Caco-2 (cell line): ENCODE data around the gene CDC73. TPM values are rescaled to one million over a fixed set of nuclear protein-coding genes. Genes with fewer than 3 reads are reported as not detected.

ENCODE experiments used
- BruUV-seq: library from RNA; stranded (reverse); fragments of 400-500 nt; replicated peaks from 2 replicates; lab custom pipeline; 2021; lab: Mats Ljungman, UMichigan
- CTCF ChIA-PET: fragments of 300-600 bp; sonication (Branson Sonifier 250); formaldehyde crosslinking; loops from one replicate; lab custom pipeline; 2022; ENCODE audit warnings: antibody characterized with exemption; lab: Charles Lee
- POLR2A ChIA-PET: fragments of 300-600 bp; sonication (Branson Sonifier 250); formaldehyde crosslinking; loops from one replicate; lab custom pipeline; 2022; ENCODE audit warnings: antibody characterized with exemption; lab: Charles Lee
- DNase-seq, 2 experiments: peaks; one replicate each; pipeline versions ENCODE4 v3.0.0 to v3.0.0-alpha.2; 2020 to 2022
- H3K27me3 ChIP-seq: replicated peaks from 2 replicates; pipeline ENCODE4 v1.6.0; 2011; ENCODE audit warnings: low read length; ENCODE audit not compliant: control insufficient read depth, insufficient read depth
- H3K36me3 ChIP-seq: 2 replicates; pipeline ENCODE4 v1.5.1; 2011; ENCODE audit warnings: low read length; ENCODE audit not compliant: control insufficient read depth, insufficient read depth
- H3K4me1 ChIP-seq: fragments of 250-450 bp; sonication (Bioruptor Pico); 2 replicates; pipeline ENCODE4 v1.5.1; 2020; ENCODE audit warnings: mild to moderate bottlenecking
- H3K4me3 ChIP-seq: 2 replicates; pipeline ENCODE4 v1.5.1; 2011; ENCODE audit warnings: low read depth, mild to moderate bottlenecking, control low read depth, low read length
- H3K9me3 ChIP-seq: fragments of 250-450 bp; sonication (Bioruptor Pico); 2 replicates; pipeline ENCODE4 v1.5.1; 2020; ENCODE audit warnings: mild to moderate bottlenecking, moderate library complexity
- H3K27ac Mint-ChIP-seq: one replicate; pipeline ENCODE4 v1.8.0; 2022; ENCODE audit warnings: mixed read lengths; ENCODE audit not compliant: unreplicated experiment
- H3K27me3 Mint-ChIP-seq: one replicate; pipeline ENCODE4 v1.8.0; 2022; ENCODE audit warnings: mixed read lengths; ENCODE audit not compliant: insufficient read depth, unreplicated experiment
- H3K36me3 Mint-ChIP-seq: one replicate; pipeline ENCODE4 v1.8.0; 2022; ENCODE audit warnings: mild to moderate bottlenecking, mixed read lengths; ENCODE audit not compliant: insufficient read depth, unreplicated experiment
- H3K4me1 Mint-ChIP-seq: one replicate; pipeline ENCODE4 v1.8.0; 2022; ENCODE audit warnings: low read depth, mixed read lengths; ENCODE audit not compliant: unreplicated experiment
- H3K4me3 Mint-ChIP-seq: one replicate; pipeline ENCODE4 v1.8.0; 2022; ENCODE audit warnings: mild to moderate bottlenecking, moderate library complexity, mixed read lengths; ENCODE audit not compliant: unreplicated experiment
- H3K9me3 Mint-ChIP-seq: one replicate; pipeline ENCODE4 v1.8.0; 2022; ENCODE audit warnings: mixed read lengths; ENCODE audit not compliant: unreplicated experiment
- CTCF ChIP-seq, 2 experiments: fragments of 200-600 bp in 1 of 2; IDR thresholded peaks; 1 replicate in 1 of 2; 2 replicates in 1 of 2; pipeline versions ENCODE4 v1.5.1 to v1.8.0; 2011 to 2022; ENCODE audit warnings: antibody characterized with exemption in 1 of 2, control low read depth in 1 of 2, inconsistent platforms in 1 of 2, low read depth in 1 of 2, low read length in 1 of 2, mild to moderate bottlenecking in 1 of 2, moderate library complexity in 1 of 2; ENCODE audit not compliant: insufficient read depth in 1 of 2, severe bottlenecking in 1 of 2, unreplicated experiment in 1 of 2
- intact Hi-C: fragments of 100-400 bp; cut with micrococcal nuclease; formaldehyde crosslinking; loops from one replicate; pipeline ENCODE4 v1.10.0; 2022; ENCODE audit not compliant: unreplicated experiment
- total RNA-seq: library from RNA; stranded (reverse); gene quantifications from 2 replicates; pipeline ENCODE4 v1.2.3, GENCODE V29; 2022

CDC73 gene
- total RNA-seq, 1 experiment from 2014 or later: 48.9 TPM

- Mint-ChIP-seq H3K27me3 (no peaks in the 10 kb centered on the region), H3K4me1 (no peaks in the 10 kb centered on the region), H3K27ac (no peak overlapping the region), H3K36me3 (peaks cover 39% of the 10 kb centered on the region), H3K4me3 (no peak overlapping the region), H3K9me3 (no peaks in the 10 kb centered on the region)
- no peaks in the 10 kb centered on the region for H3K27me3 ChIP-seq
- POLR2A ChIA-PET: no interaction called here
- H3K4me1 ChIP-seq: no peaks in the 10 kb centered on the region
- CTCF ChIA-PET: no interaction called here
- intact Hi-C loops: loop anchor here (5.0 kb wide), 1 partner anchor 1154 kb away; no protein-coding TSS in a partner anchor
- no peak for DNase-seq
- TF ChIP-seq CTCF (IDR thresholded peaks at IDR 0.05; ENCODE audit: insufficient read depth in 1 of 2, low read depth in 1 of 2, low read length in 1 of 2, severe bottlenecking in 1 of 2, unreplicated experiment in 1 of 2): peak in 1 of 2 experiments; percentile 20
- no peak overlapping the region for H3K4me3 ChIP-seq
- no TSS peak for BruUV-seq
- no peaks in the 10 kb centered on the region; the same call in 1 of the 2 replicates for H3K36me3 ChIP-seq
- H3K9me3 ChIP-seq: no peaks in the 10 kb centered on the region
Measured at GRCh38 chr1:193143285-193143684, 21.5 kb downstream of the CDC73 start.

- no peak overlapping the region for H3K4me3 ChIP-seq
- H3K9me3 ChIP-seq: no peaks in the 10 kb centered on the region
- DNase-seq: no peak
- no peak overlapping the region for H3K27ac Mint-ChIP-seq
- BruUV-seq: no TSS peak
- H3K4me3 Mint-ChIP-seq: no peak overlapping the region
- intact Hi-C loops: loop anchor here (5.0 kb wide), 1 partner anchor 1153 kb away; no protein-coding TSS in a partner anchor
- ChIA-PET CTCF (no interaction called here), POLR2A (no interaction called here)
- no peaks in the 10 kb centered on the region for H3K27me3 Mint-ChIP-seq
- H3K9me3 Mint-ChIP-seq: no peaks in the 10 kb centered on the region
- no peaks in the 10 kb centered on the region for H3K4me1 ChIP-seq
- H3K36me3 Mint-ChIP-seq: peaks cover 35% of the 10 kb centered on the region
- no peaks in the 10 kb centered on the region for H3K4me1 Mint-ChIP-seq
- no peaks in the 10 kb centered on the region for H3K27me3 ChIP-seq
- no peaks in the 10 kb centered on the region; the same call in 1 of the 2 replicates for H3K36me3 ChIP-seq
- TF ChIP-seq CTCF (IDR thresholded peaks at IDR 0.05; ENCODE audit: insufficient read depth in 1 of 2, low read depth in 1 of 2, low read length in 1 of 2, severe bottlenecking in 1 of 2, unreplicated experiment in 1 of 2): no peak
Measured at GRCh38 chr1:193144361-193144938, 22.6 kb downstream of the CDC73 start.

- no peak overlapping the region for H3K27ac Mint-ChIP-seq
- Histone ChIP-seq H3K36me3 (no peaks in the 10 kb centered on the region; the same call in 1 of the 2 replicates), H3K4me1 (no peaks in the 10 kb centered on the region), H3K27me3 (no peaks in the 10 kb centered on the region), H3K9me3 (no peaks in the 10 kb centered on the region), H3K4me3 (no peak overlapping the region)
- no peak overlapping the region for H3K4me3 Mint-ChIP-seq
- no peaks in the 10 kb centered on the region for H3K9me3 Mint-ChIP-seq
- POLR2A ChIA-PET: no interaction called here
- peaks cover 29% of the 10 kb centered on the region for H3K36me3 Mint-ChIP-seq
- no peak for DNase-seq
- CTCF ChIA-PET: no interaction called here
- BruUV-seq: no TSS peak
- TF ChIP-seq CTCF (IDR thresholded peaks at IDR 0.05; ENCODE audit: insufficient read depth in 1 of 2, low read depth in 1 of 2, low read length in 1 of 2, severe bottlenecking in 1 of 2, unreplicated experiment in 1 of 2): no peak
- no peaks in the 10 kb centered on the region for H3K27me3 Mint-ChIP-seq
- no peaks in the 10 kb centered on the region for H3K4me1 Mint-ChIP-seq
- intact Hi-C loops: loop anchor here (5.0 kb wide), 1 partner anchor 1152 kb away; no protein-coding TSS in a partner anchor
Measured at GRCh38 chr1:193144999-193145398, 23.2 kb downstream of the CDC73 start.
